Measurements from ENCODE around the gene MYO1E.

MYO1E gene

GRCh38 chr15:59227021-59227420 lies 145.7 kb downstream of the MYO1E start:
- no peak for DNase-seq (ENCODE audit: low spot score)

- no peak for DNase-seq (ENCODE audit: low spot score)
These were observed 148.2 kb downstream of the MYO1E start for GRCh38 chr15:59224474-59224873.

- DNase-seq (ENCODE audit: low spot score): no peak
These were observed 148.9 kb downstream of the MYO1E start for GRCh38 chr15:59223736-59224135.

GRCh38 chr15:59222906-59223550 lies 149.6 kb downstream of the MYO1E start:
- DNase-seq (ENCODE audit: low spot score): no peak

GRCh38 chr15:59221511-59222505 lies 150.9 kb downstream of the MYO1E start:
- no peak for DNase-seq (ENCODE audit: low spot score)

GRCh38 chr15:59218710-59219109 lies 154.0 kb downstream of the MYO1E start:
- DNase-seq (ENCODE audit: low spot score): no peak

GRCh38 chr15:59217876-59218498 lies 154.7 kb downstream of the MYO1E start:
- no peak for DNase-seq (ENCODE audit: low spot score)

GRCh38 chr15:59216911-59217310 lies 155.8 kb downstream of the MYO1E start:
- DNase-seq (ENCODE audit: low spot score): no peak

- no peak for DNase-seq (ENCODE audit: low spot score)
These were observed 162.5 kb downstream of the MYO1E start for GRCh38 chr15:59210186-59210585.

- DNase-seq (ENCODE audit: low spot score): no peak
These were observed 163.9 kb downstream of the MYO1E start for GRCh38 chr15:59208613-59209249.

- no peak for DNase-seq (ENCODE audit: low spot score)
These were observed 166.0 kb downstream of the MYO1E start, which contains the start of gene LDHAL6B for GRCh38 chr15:59206623-59207183. TSS of gene LDHAL6B (plus strand) at chr15:59206843. CDS start at chr15:59206941, 98 bp downstream.

GRCh38 chr15:59205839-59206622 lies 166.6 kb downstream of the MYO1E start:
- no peak for DNase-seq (ENCODE audit: low spot score)

GRCh38 chr15:59203657-59204056 lies 169.0 kb downstream of the MYO1E start:
- no peak for DNase-seq (ENCODE audit: low spot score)

- DNase-seq (ENCODE audit: low spot score): no peak
These were observed 169.7 kb downstream of the MYO1E start for GRCh38 chr15:59203008-59203407.

GRCh38 chr15:59200560-59200959 lies 172.1 kb downstream of the MYO1E start:
- DNase-seq (ENCODE audit: low spot score): no peak

- DNase-seq (ENCODE audit: low spot score): no peak
These were observed 172.8 kb downstream of the MYO1E start for GRCh38 chr15:59199626-59200465.

GRCh38 chr15:59197454-59197853 lies 175.2 kb downstream of the MYO1E start:
- no peak for DNase-seq (ENCODE audit: low spot score)

- no peak for DNase-seq (ENCODE audit: low spot score)
These were observed 176.3 kb downstream of the MYO1E start for GRCh38 chr15:59196416-59196815.

- DNase-seq (ENCODE audit: low spot score): no peak
These were observed 177.9 kb downstream of the MYO1E start for GRCh38 chr15:59194639-59195325.
